Astrocyte (in vitro differentiated cells and primary cell): ENCODE data around the gene SLC6A4. TPM values are rescaled to one million over a fixed set of nuclear protein-coding genes. Genes with fewer than 3 reads are reported as not detected.

Experiments used
- DNase-seq: peaks from one replicate; pipeline ENCODE4 v3.0.0-alpha.2; 2010; ENCODE audit warnings: low read depth
- FAIRE-seq: peaks from 2 replicates; lab custom pipeline; 2011; peaks lifted over from hg19 to GRCh38; lab: Jason Lieb, UNC
- H2AFZ ChIP-seq: 2 replicates; pipeline ENCODE4 v1.6.0; 2012; ENCODE audit warnings: low read depth, low read length, inconsistent platforms
- H3K27ac ChIP-seq: 2 replicates; pipeline ENCODE4 v1.5.1; 2011; ENCODE audit warnings: low read depth, low read length, inconsistent platforms
- H3K27me3 ChIP-seq: 2 replicates; pipeline ENCODE4 v1.6.0; 2011; ENCODE audit warnings: low read length, inconsistent platforms; ENCODE audit not compliant: insufficient read depth
- H3K36me3 ChIP-seq: 2 replicates; pipeline ENCODE4 v1.5.1; 2011; ENCODE audit warnings: low read length, inconsistent platforms; ENCODE audit not compliant: insufficient read depth
- H3K4me1 ChIP-seq: 2 replicates; pipeline ENCODE4 v1.5.1; 2011; ENCODE audit warnings: low read length, inconsistent platforms; ENCODE audit not compliant: insufficient read depth
- H3K4me2 ChIP-seq: 2 replicates; pipeline ENCODE4 v1.6.0; 2012; ENCODE audit warnings: low read length, inconsistent platforms
- H3K4me3 ChIP-seq: 2 replicates; pipeline ENCODE4 v1.5.1; 2011; ENCODE audit warnings: low read depth, mild to moderate bottlenecking, low read length, inconsistent platforms; ENCODE audit not compliant: insufficient read depth
- H3K79me2 ChIP-seq: 2 replicates; pipeline ENCODE4 v1.6.0; 2012; ENCODE audit warnings: mild to moderate bottlenecking, low read length, inconsistent platforms; ENCODE audit not compliant: insufficient read depth
- H3K9ac ChIP-seq: 2 replicates; pipeline ENCODE4 v1.6.0; 2012; ENCODE audit warnings: mild to moderate bottlenecking, low read length, inconsistent platforms
- H3K9me3 ChIP-seq: 2 replicates; pipeline ENCODE4 v1.5.1; 2012; ENCODE audit warnings: low read depth, mild to moderate bottlenecking, low read length, inconsistent platforms; ENCODE audit not compliant: insufficient read depth
- H4K20me1 ChIP-seq: 2 replicates; pipeline ENCODE4 v1.6.0; 2012; ENCODE audit warnings: low read length, inconsistent platforms; ENCODE audit not compliant: insufficient read depth
- H3K27ac Mint-ChIP-seq: one replicate; pipeline ENCODE4 v1.8.0; 2021; ENCODE audit warnings: mild to moderate bottlenecking, mixed read lengths; ENCODE audit not compliant: unreplicated experiment
- H3K27me3 Mint-ChIP-seq: one replicate; pipeline ENCODE4 v1.8.0; 2021; ENCODE audit warnings: low read depth, mixed read lengths; ENCODE audit not compliant: unreplicated experiment
- H3K36me3 Mint-ChIP-seq: one replicate; pipeline ENCODE4 v1.8.0; 2021; ENCODE audit warnings: low read depth, mixed read lengths; ENCODE audit not compliant: unreplicated experiment
- H3K4me1 Mint-ChIP-seq: one replicate; pipeline ENCODE4 v1.8.0; 2021; ENCODE audit warnings: low read depth, mixed read lengths; ENCODE audit not compliant: unreplicated experiment
- H3K4me3 Mint-ChIP-seq: one replicate; pipeline ENCODE4 v1.8.0; 2021; ENCODE audit warnings: mild to moderate bottlenecking, moderate library complexity, mixed read lengths; ENCODE audit not compliant: unreplicated experiment
- H3K9me3 Mint-ChIP-seq: one replicate; pipeline ENCODE4 v1.8.0; 2021; ENCODE audit warnings: mild to moderate bottlenecking, mixed read lengths; ENCODE audit not compliant: unreplicated experiment
- CTCF ChIP-seq: IDR thresholded peaks from 2 replicates; pipeline ENCODE4 v1.5.1; 2011; ENCODE audit warnings: low read depth, mild to moderate bottlenecking, inconsistent platforms, low read length, moderate library complexity; ENCODE audit not compliant: insufficient read depth
- EZH2 ChIP-seq: IDR thresholded peaks from 2 replicates; pipeline ENCODE4 v1.6.1; 2012; ENCODE audit warnings: mild to moderate bottlenecking, low read length, inconsistent platforms; ENCODE audit not compliant: insufficient read depth
- total RNA-seq: library from RNA; stranded (reverse); gene quantifications from 2 replicates; pipeline ENCODE4 v1.2.1, GENCODE V29; 2021

SLC6A4 gene
- total RNA-seq, 1 donor from 2014 or later: not detected

GRCh38 chr17:30275911-30276310, 40.4 kb upstream of the SLC6A4 start:
- H3K4me1 Mint-ChIP-seq: peaks cover 15% of the 10 kb centered on the region
- H3K27ac Mint-ChIP-seq: no peak overlapping the region
- H3K9me3 ChIP-seq: no peaks in the 10 kb centered on the region
- FAIRE-seq (no peak), DNase-seq (no peak)
- H3K27ac ChIP-seq: no peak overlapping the region
- H3K27me3 ChIP-seq: no peaks in the 10 kb centered on the region
- H3K4me2 ChIP-seq: no peak overlapping the region
- H3K27me3 Mint-ChIP-seq: no peaks in the 10 kb centered on the region
- no peak overlapping the region for H2AFZ ChIP-seq
- peaks cover 20% of the 10 kb centered on the region for H3K36me3 Mint-ChIP-seq
- H3K9me3 Mint-ChIP-seq: no peaks in the 10 kb centered on the region
- no peaks in the 10 kb centered on the region for H4K20me1 ChIP-seq
- TF ChIP-seq CTCF (no peak), EZH2 (no peak)
- no peak overlapping the region for H3K9ac ChIP-seq
- peaks cover 6% of the 10 kb centered on the region for H3K4me1 ChIP-seq
- peaks cover 20% of the 10 kb centered on the region for H3K36me3 ChIP-seq
- no peak overlapping the region for H3K4me3 Mint-ChIP-seq
- H3K79me2 ChIP-seq: no peaks in the 10 kb centered on the region
- H3K4me3 ChIP-seq: no peak overlapping the region

- Mint-ChIP-seq H3K9me3 (no peaks in the 10 kb centered on the region), H3K4me3 (no peak overlapping the region), H3K27ac (no peak overlapping the region), H3K27me3 (no peaks in the 10 kb centered on the region), H3K36me3 (peaks cover 20% of the 10 kb centered on the region), H3K4me1 (peaks cover 17% of the 10 kb centered on the region)
- Histone ChIP-seq H3K4me3 (no peak overlapping the region), H4K20me1 (no peaks in the 10 kb centered on the region), H3K4me1 (peaks cover 7% of the 10 kb centered on the region), H2AFZ (no peak overlapping the region), H3K27ac (no peak overlapping the region), H3K36me3 (peaks cover 20% of the 10 kb centered on the region), H3K79me2 (no peaks in the 10 kb centered on the region), H3K27me3 (no peaks in the 10 kb centered on the region), H3K9ac (no peak overlapping the region), H3K9me3 (no peaks in the 10 kb centered on the region), H3K4me2 (no peak overlapping the region)
- DNase-seq (no peak), FAIRE-seq (no peak)
- TF ChIP-seq CTCF (no peak), EZH2 (no peak)
These were observed 39.4 kb upstream of the SLC6A4 start for GRCh38 chr17:30274887-30275286.

GRCh38 chr17:30273373-30273772, 37.9 kb upstream of the SLC6A4 start:
- no peak overlapping the region for H3K4me2 ChIP-seq
- Mint-ChIP-seq H3K4me1 (peaks cover 17% of the 10 kb centered on the region), H3K36me3 (peaks cover 20% of the 10 kb centered on the region), H3K27me3 (no peaks in the 10 kb centered on the region), H3K4me3 (no peak overlapping the region), H3K27ac (no peak overlapping the region), H3K9me3 (no peaks in the 10 kb centered on the region)
- no peak overlapping the region for H3K9ac ChIP-seq
- no peak for TF ChIP-seq EZH2
- no peaks in the 10 kb centered on the region for H3K27me3 ChIP-seq
- no peaks in the 10 kb centered on the region for H3K79me2 ChIP-seq
- no peaks in the 10 kb centered on the region for H3K9me3 ChIP-seq
- H3K27ac ChIP-seq: no peak overlapping the region
- H3K36me3 ChIP-seq: peaks cover 26% of the 10 kb centered on the region
- H4K20me1 ChIP-seq: no peaks in the 10 kb centered on the region
- peaks cover 7% of the 10 kb centered on the region for H3K4me1 ChIP-seq
- H3K4me3 ChIP-seq: no peak overlapping the region
- DNase-seq (no peak), FAIRE-seq (no peak)
- no peak overlapping the region for H2AFZ ChIP-seq
